Gastroesophageal sphincter (tissue), 4 donors: ENCODE data around the gene EIF2B5. TPM values are rescaled to one million over a fixed set of nuclear protein-coding genes. Genes with fewer than 3 reads are reported as not detected.
A peak's percentile ranks its signal among the peaks of the same experiment; 100 is the strongest.

ENCODE experiments used
- ATAC-seq: fragments of 150-250 bp; one replicate; pipeline ENCODE4 v1.9.1; 2016; ENCODE audit warnings: mild to moderate bottlenecking, moderate library complexity
- H3K27ac ChIP-seq, 4 donors: fragments of 200-600 bp; sonication (generic) in 3 of 4; 1 replicate in 3 of 4; 2 replicates in 1 of 4; pipeline ENCODE4 v1.5.1; 2016 to 2019
- H3K27me3 ChIP-seq: fragments of 200-600 bp; sonication (generic); one replicate; pipeline ENCODE4 v1.5.1; 2019
- H3K36me3 ChIP-seq, 2 donors: fragments of 200-600 bp; sonication (generic); one replicate each; pipeline ENCODE4 v1.5.1; 2019; ENCODE audit warnings: control low read depth in 1 of 2
- H3K4me1 ChIP-seq, 3 donors: fragments of 200-600 bp; sonication (generic); 1 replicate in 2 of 3; 2 replicates in 1 of 3; pipeline ENCODE4 v1.5.1; 2016 to 2019; ENCODE audit warnings: control low read depth in 2 of 3
- H3K4me3 ChIP-seq, 2 donors: fragments of 200-600 bp; sonication (generic); one replicate each; pipeline ENCODE4 v1.5.1; 2019; ENCODE audit warnings: mild to moderate bottlenecking in 1 of 2, moderate library complexity in 1 of 2
- H3K9me3 ChIP-seq, 3 donors: fragments of 200-600 bp; sonication (generic); one replicate each; pipeline ENCODE4 v1.5.1; 2017 to 2019; ENCODE audit warnings: control low read depth in 2 of 3
- CTCF ChIP-seq, 4 experiments: fragments of 200-600 bp in 2 of 4; fragments of 450-650 bp in 2 of 4; sonication (generic) in 1 of 4; IDR thresholded peaks; one replicate each; pipeline ENCODE4 v1.5.1; 2017 to 2019; ENCODE audit warnings: antibody characterized with exemption in 4 of 4, mild to moderate bottlenecking in 2 of 4, moderate library complexity in 2 of 4
- EP300 ChIP-seq: sonication (generic); formaldehyde crosslinking; IDR thresholded peaks from one replicate; pipeline ENCODE4 v1.6.1; 2017; ENCODE audit warnings: antibody characterized with exemption, mild to moderate bottlenecking
- POLR2A ChIP-seq, 2 donors: fragments of 450-650 bp; IDR thresholded peaks; one replicate each; pipeline ENCODE4 v1.6.1; 2017; ENCODE audit warnings: antibody characterized with exemption in 2 of 2, mild to moderate bottlenecking in 2 of 2, moderate library complexity in 1 of 2
- POLR2AphosphoS5 ChIP-seq: sonication (generic); formaldehyde crosslinking; IDR thresholded peaks from one replicate; pipeline ENCODE4 v1.6.1; 2017; ENCODE audit warnings: antibody characterized with exemption
- WGBS, 2 donors: methylation state at CpG; one replicate each; pipeline ENCODE4 v1.1.5; 2018; ENCODE audit warnings: low coverage in 1 of 2; 5-methylcytosine and 5-hydroxymethylcytosine counted together
- total RNA-seq, 4 donors: library from RNA; depleted of rRNA; stranded (reverse); fragments of >200 nt; gene quantifications; one replicate each; pipeline ENCODE4 v1.1.0, GENCODE V29; 2016

EIF2B5 gene
- total RNA-seq, 4 donors from 2014 or later: 36.2 to 49.2 (median 44.3) TPM

DNA sequence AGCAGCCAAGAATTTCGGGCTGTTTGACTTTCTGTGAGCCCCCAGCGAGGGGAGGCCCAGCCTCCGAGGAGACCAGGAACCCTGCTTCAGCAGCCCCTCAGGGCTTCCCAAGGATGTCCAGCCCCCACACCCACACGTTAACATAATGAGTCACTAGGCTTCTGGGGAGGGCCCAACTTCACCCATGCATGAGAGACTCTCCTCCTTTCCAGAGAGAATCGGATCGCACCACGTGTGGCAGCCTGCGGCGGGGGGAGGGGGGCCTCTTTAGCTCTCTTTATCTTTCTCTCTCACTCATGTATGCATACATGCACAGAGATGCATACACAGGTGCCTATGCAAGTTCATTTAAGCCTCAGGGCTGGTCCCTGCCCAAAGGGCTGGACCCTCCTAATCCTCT is 36.4 kb downstream of the EIF2B5 start:
- TF ChIP-seq EP300 (no peak), CTCF (IDR thresholded peaks at IDR 0.05) (no peak), POLR2AphosphoS5 (no peak), POLR2A (IDR thresholded peaks at IDR 0.05) (no peak)
- ATAC-seq: no peak
- H3K27ac ChIP-seq: peak overlapping the region in 2 of 4 donors; percentile 14 to 55
- H3K27me3 ChIP-seq: no peaks in the 10 kb centered on the region
- peaks cover 0 to 62% of the 10 kb centered on the region in 2 donors for H3K36me3 ChIP-seq
- H3K9me3 ChIP-seq: no peaks in the 10 kb centered on the region
- no peak overlapping the region for H3K4me3 ChIP-seq
- WGBS, 2 donors: 68% methylated on average over 2 of the region's 9 CpGs; no CpG with 5 or more reads in 1 of the 2 donors
- peaks cover 0 to 30% (median 9%) of the 10 kb centered on the region in 3 donors for H3K4me1 ChIP-seq

- Histone ChIP-seq H3K27ac (peak overlapping the region in 2 of 4 donors; percentile 55 to 69), H3K4me3 (no peak overlapping the region), H3K27me3 (no peaks in the 10 kb centered on the region), H3K9me3 (no peaks in the 10 kb centered on the region), H3K36me3 (peaks cover 0 to 60% of the 10 kb centered on the region in 2 donors), H3K4me1 (peaks cover 3 to 43% (median 21%) of the 10 kb centered on the region in 3 donors)
- 57 to 62% methylated on average over 5 of the region's 5 CpGs for WGBS, 2 donors
- ATAC-seq: no peak
- no peak for TF ChIP-seq EP300
- TF ChIP-seq CTCF (IDR thresholded peaks at IDR 0.05): no peak
Measured at GRCh38 chr3:184172681-184173373, 37.7 kb downstream of the EIF2B5 start.

DNA sequence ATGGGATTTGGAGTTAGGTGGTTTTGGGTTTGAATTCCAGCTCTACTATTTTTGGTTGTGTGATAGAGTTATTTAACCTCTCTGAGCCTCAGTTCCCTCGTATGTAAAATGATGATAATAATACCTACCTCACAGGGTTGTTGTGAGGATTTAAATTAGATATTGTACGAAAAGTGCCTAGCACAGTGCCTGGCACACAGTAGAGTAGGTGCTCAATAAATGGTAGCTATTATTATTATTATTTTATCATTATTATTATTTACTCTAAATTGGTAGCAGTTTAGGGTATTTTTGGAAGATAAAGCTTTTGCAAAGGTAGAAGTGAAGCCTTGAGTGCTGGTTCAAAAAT is 38.2 kb downstream of the EIF2B5 start:
- no peak for ATAC-seq
- Histone ChIP-seq H3K27ac (peak overlapping the region in 3 of 4 donors; percentile 55 to 69 (median 59)), H3K36me3 (peaks cover 0 to 60% of the 10 kb centered on the region in 2 donors), H3K9me3 (no peaks in the 10 kb centered on the region), H3K4me1 (peaks cover 3 to 46% (median 25%) of the 10 kb centered on the region in 3 donors), H3K4me3 (no peak overlapping the region), H3K27me3 (no peaks in the 10 kb centered on the region)
- 83 to 100% methylated on average over 2 of the region's 2 CpGs for WGBS, 2 donors
- TF ChIP-seq EP300 (no peak), CTCF (IDR thresholded peaks at IDR 0.05) (no peak), POLR2AphosphoS5 (no peak), POLR2A (IDR thresholded peaks at IDR 0.05) (no peak)

DNA sequence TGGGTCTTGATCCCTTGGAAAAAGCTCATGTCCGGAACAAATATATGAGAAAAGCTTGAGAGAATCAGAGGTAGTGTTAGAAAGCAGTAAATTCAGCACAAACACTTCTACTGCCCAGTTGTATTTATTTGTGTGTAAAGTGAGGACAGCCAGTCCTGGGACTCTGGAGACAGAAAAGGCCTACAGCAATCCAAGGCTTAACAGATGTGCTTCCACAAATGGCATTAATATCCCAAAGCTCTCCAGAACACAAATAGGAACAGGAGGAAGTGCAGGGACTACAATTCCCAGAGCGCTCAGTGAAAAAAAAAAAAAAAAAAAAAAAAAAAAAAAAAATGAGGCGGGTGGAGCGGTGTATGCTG is 39.1 kb downstream of the EIF2B5 start:
- 13% methylated on average over 3 of the region's 4 CpGs; no CpG with 5 or more reads in 1 of the 2 donors for WGBS, 2 donors
- no peaks in the 10 kb centered on the region for H3K9me3 ChIP-seq
- H3K27me3 ChIP-seq: no peaks in the 10 kb centered on the region
- ATAC-seq: no peak
- TF ChIP-seq CTCF (IDR thresholded peaks at IDR 0.05): no peak
- TF ChIP-seq POLR2A (IDR thresholded peaks at IDR 0.05): no peak
- no peak for TF ChIP-seq EP300
- TF ChIP-seq POLR2AphosphoS5: no peak
- H3K4me1 ChIP-seq: peaks cover 3 to 52% (median 25%) of the 10 kb centered on the region in 3 donors
- peak overlapping the region; percentile 5 to 69 (median 57) for H3K27ac ChIP-seq
- no peak overlapping the region for H3K4me3 ChIP-seq
- peaks cover 0 to 60% of the 10 kb centered on the region in 2 donors for H3K36me3 ChIP-seq
